HEK293 (cell line): ENCODE data around the gene PAQR7.

Experiments
- GFI1B ChIP-seq: fragments of 450-650 bp; formaldehyde crosslinking; IDR thresholded peaks from 2 replicates; pipeline ENCODE4 v1.5.1; 2016; ENCODE audit warnings: missing biosample characterization, missing genetic modification characterization
- GLIS2 ChIP-seq: fragments of 450-650 bp; formaldehyde crosslinking; IDR thresholded peaks from 2 replicates; pipeline ENCODE4 v1.5.1; 2016; ENCODE audit warnings: missing biosample characterization, missing genetic modification characterization
- KLF9 ChIP-seq: fragments of 450-650 bp; formaldehyde crosslinking; IDR thresholded peaks from 2 replicates; pipeline ENCODE4 v1.5.1; 2016; ENCODE audit warnings: missing biosample characterization, missing genetic modification characterization, low read depth
- OVOL3 ChIP-seq: fragments of 450-650 bp; formaldehyde crosslinking; IDR thresholded peaks from 2 replicates; pipeline ENCODE4 v1.5.1; 2016; ENCODE audit warnings: missing biosample characterization, missing genetic modification characterization
- SALL2 ChIP-seq: fragments of 450-650 bp; formaldehyde crosslinking; IDR thresholded peaks from 2 replicates; pipeline ENCODE4 v1.5.0; 2017; ENCODE audit warnings: missing biosample characterization, mild to moderate bottlenecking, missing genetic modification characterization, borderline replicate concordance
- SP7 ChIP-seq: fragments of 450-650 bp; formaldehyde crosslinking; IDR thresholded peaks from 2 replicates; pipeline ENCODE4 v1.5.1; 2016; ENCODE audit warnings: missing biosample characterization, missing genetic modification characterization
- YY1 ChIP-seq: fragments of 450-650 bp; formaldehyde crosslinking; IDR thresholded peaks from 2 replicates; pipeline ENCODE4 v1.5.1; 2018; ENCODE audit warnings: missing biosample characterization, missing genetic modification characterization
- ZFP41 ChIP-seq: fragments of 450-650 bp; formaldehyde crosslinking; IDR thresholded peaks from 2 replicates; pipeline ENCODE4 v1.5.1; 2016; ENCODE audit warnings: missing biosample characterization, missing genetic modification characterization, borderline replicate concordance
- ZIC2 ChIP-seq: fragments of 450-650 bp; formaldehyde crosslinking; IDR thresholded peaks from 2 replicates; pipeline ENCODE4 v1.5.1; 2016; ENCODE audit warnings: missing biosample characterization, missing genetic modification characterization
- ZNF133 ChIP-seq: fragments of 450-650 bp; formaldehyde crosslinking; IDR thresholded peaks from 2 replicates; pipeline ENCODE4 v1.5.1; 2016; ENCODE audit warnings: missing biosample characterization, missing genetic modification characterization
- ZNF138 ChIP-seq: fragments of 450-650 bp; formaldehyde crosslinking; IDR thresholded peaks from 2 replicates; pipeline ENCODE4 v1.5.1; 2016; ENCODE audit warnings: missing biosample characterization, missing genetic modification characterization, borderline replicate concordance
- ZNF140 ChIP-seq: fragments of 450-650 bp; formaldehyde crosslinking; IDR thresholded peaks from 2 replicates; pipeline ENCODE4 v1.5.1; 2016; ENCODE audit warnings: missing biosample characterization, missing genetic modification characterization
- ZNF214 ChIP-seq: fragments of 450-650 bp; formaldehyde crosslinking; IDR thresholded peaks from 2 replicates; pipeline ENCODE4 v1.5.1; 2017; ENCODE audit warnings: missing biosample characterization, mild to moderate bottlenecking, missing genetic modification characterization, borderline replicate concordance
- ZNF223 ChIP-seq: fragments of 450-650 bp; formaldehyde crosslinking; IDR thresholded peaks from 2 replicates; pipeline ENCODE4 v1.5.1; 2016; ENCODE audit warnings: missing biosample characterization, missing genetic modification characterization
- ZNF311 ChIP-seq: fragments of 450-650 bp; formaldehyde crosslinking; IDR thresholded peaks from 2 replicates; pipeline ENCODE4 v1.5.1; 2017; ENCODE audit warnings: missing biosample characterization, missing genetic modification characterization, borderline replicate concordance
- ZNF335 ChIP-seq: fragments of 450-650 bp; formaldehyde crosslinking; conservative IDR thresholded peaks from 2 replicates; pipeline ENCODE4 v1.5.1; 2016; ENCODE audit warnings: missing biosample characterization, missing genetic modification characterization
- ZNF354C ChIP-seq: fragments of 450-650 bp; formaldehyde crosslinking; IDR thresholded peaks from 2 replicates; pipeline ENCODE4 v1.5.1; 2016; ENCODE audit warnings: missing biosample characterization, missing genetic modification characterization, low read depth, borderline replicate concordance
- ZNF366 ChIP-seq: fragments of 450-650 bp; formaldehyde crosslinking; conservative IDR thresholded peaks from 2 replicates; pipeline ENCODE4 v1.5.1; 2016; ENCODE audit warnings: missing biosample characterization, missing genetic modification characterization
- ZNF391 ChIP-seq: fragments of 450-650 bp; formaldehyde crosslinking; IDR thresholded peaks from 2 replicates; pipeline ENCODE4 v1.5.1; 2016; ENCODE audit warnings: low read depth, missing biosample characterization, missing genetic modification characterization, borderline replicate concordance
- ZNF394 ChIP-seq: fragments of 450-650 bp; formaldehyde crosslinking; IDR thresholded peaks from 2 replicates; pipeline ENCODE4 v1.5.1; 2016; ENCODE audit warnings: missing biosample characterization, missing genetic modification characterization, mild to moderate bottlenecking, moderate library complexity, borderline replicate concordance
- ZNF501 ChIP-seq: fragments of 450-650 bp; formaldehyde crosslinking; IDR thresholded peaks from 2 replicates; pipeline ENCODE4 v1.5.1; 2016; ENCODE audit warnings: missing biosample characterization, missing genetic modification characterization
- ZNF521 ChIP-seq: fragments of 450-650 bp; formaldehyde crosslinking; IDR thresholded peaks from 2 replicates; pipeline ENCODE4 v1.5.1; 2017; ENCODE audit warnings: missing biosample characterization, mild to moderate bottlenecking, missing genetic modification characterization
- ZNF558 ChIP-seq: fragments of 450-650 bp; formaldehyde crosslinking; IDR thresholded peaks from 2 replicates; pipeline ENCODE4 v1.5.1; 2016; ENCODE audit warnings: missing biosample characterization, missing genetic modification characterization
- ZNF585B ChIP-seq: fragments of 450-650 bp; formaldehyde crosslinking; IDR thresholded peaks from 2 replicates; pipeline ENCODE4 v1.5.1; 2016; ENCODE audit warnings: missing biosample characterization, missing genetic modification characterization
- ZNF596 ChIP-seq: fragments of 450-650 bp; IDR thresholded peaks from 2 replicates; pipeline ENCODE4 v1.5.0; 2018; ENCODE audit warnings: missing biosample characterization, mild to moderate bottlenecking, missing genetic modification characterization, moderate library complexity
- ZNF654 ChIP-seq: fragments of 450-650 bp; formaldehyde crosslinking; IDR thresholded peaks from 2 replicates; pipeline ENCODE4 v1.5.1; 2016; ENCODE audit warnings: low read depth, missing biosample characterization, missing genetic modification characterization
- ZNF658 ChIP-seq: fragments of 450-650 bp; formaldehyde crosslinking; IDR thresholded peaks from 2 replicates; pipeline ENCODE4; 2016; ENCODE audit warnings: missing biosample characterization, missing genetic modification characterization
- ZNF701 ChIP-seq: fragments of 450-650 bp; formaldehyde crosslinking; IDR thresholded peaks from 2 replicates; pipeline ENCODE4 v1.5.1; 2016; ENCODE audit warnings: missing biosample characterization, missing genetic modification characterization
- ZNF747 ChIP-seq: fragments of 450-650 bp; formaldehyde crosslinking; IDR thresholded peaks from 2 replicates; pipeline ENCODE4 v1.5.1; 2016; ENCODE audit warnings: missing biosample characterization, missing genetic modification characterization
- ZNF768 ChIP-seq: fragments of 450-650 bp; formaldehyde crosslinking; IDR thresholded peaks from 2 replicates; pipeline ENCODE4 v1.5.1; 2018; ENCODE audit warnings: missing biosample characterization, mild to moderate bottlenecking, missing genetic modification characterization
- ZSCAN16 ChIP-seq: fragments of 450-650 bp; formaldehyde crosslinking; IDR thresholded peaks from 2 replicates; pipeline ENCODE4 v1.5.1; 2016; ENCODE audit warnings: missing biosample characterization, missing genetic modification characterization
- ZSCAN30 ChIP-seq: fragments of 450-650 bp; IDR thresholded peaks from 2 replicates; pipeline ENCODE4 v1.5.1; 2018; ENCODE audit warnings: missing biosample characterization, mild to moderate bottlenecking, missing genetic modification characterization, moderate library complexity
- ZXDB ChIP-seq: fragments of 450-650 bp; formaldehyde crosslinking; IDR thresholded peaks from 2 replicates; pipeline ENCODE4 v1.5.1; 2016; ENCODE audit warnings: missing biosample characterization, missing genetic modification characterization
- TF ChIP-seq, protein P1 (sequence below): fragments of 450-650 bp; formaldehyde crosslinking; IDR thresholded peaks from 2 replicates; pipeline ENCODE4 v1.5.1; 2016; ENCODE audit warnings: missing biosample characterization, missing genetic modification characterization
- TF ChIP-seq, protein P2 (sequence below): fragments of 450-650 bp; formaldehyde crosslinking; IDR thresholded peaks from 2 replicates; pipeline ENCODE4 v1.5.1; 2017; ENCODE audit warnings: missing biosample characterization, missing genetic modification characterization
- TF ChIP-seq, protein P3 (sequence below): fragments of 450-650 bp; formaldehyde crosslinking; IDR thresholded peaks from 2 replicates; pipeline ENCODE4 v1.5.1; 2017; ENCODE audit warnings: missing biosample characterization, missing genetic modification characterization

Gene PAQR7

DNA sequence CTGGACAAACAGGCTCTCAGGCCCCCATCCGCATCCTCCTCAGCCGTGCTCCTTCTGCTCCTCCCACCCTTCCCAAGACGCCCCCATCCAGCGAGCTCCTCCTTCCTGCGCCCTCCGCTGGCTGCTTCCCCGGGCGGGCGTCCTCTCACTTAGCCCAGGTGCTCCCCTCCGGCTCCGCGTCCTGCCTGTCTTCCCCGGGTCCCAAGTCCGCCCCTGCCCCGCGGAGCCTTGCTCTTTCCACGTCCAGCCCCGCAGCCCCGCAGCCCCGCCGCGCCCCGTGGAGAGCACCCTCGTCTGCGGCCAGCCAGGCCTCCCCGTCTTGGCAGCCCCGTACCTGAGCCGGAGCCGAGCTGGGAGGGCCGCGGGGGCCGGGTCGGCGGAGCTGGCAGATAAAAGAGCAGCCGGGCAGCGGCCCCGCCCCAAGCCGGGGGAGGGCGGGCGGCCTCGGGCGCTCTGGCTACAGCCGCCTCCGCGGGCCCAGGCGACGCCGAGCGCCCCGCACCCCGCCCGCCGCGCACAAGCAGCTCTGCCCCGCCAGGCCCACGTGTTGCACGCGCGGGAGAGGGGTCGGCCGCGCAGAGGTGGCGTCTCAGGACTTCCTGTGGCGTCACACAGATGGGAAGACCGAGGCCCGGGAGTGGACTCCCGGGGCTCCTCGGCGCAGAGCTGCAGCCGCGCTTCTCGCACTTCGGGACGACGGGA is at the start of gene PAQR7 (continued):
- TF ChIP-seq, protein P1, sequence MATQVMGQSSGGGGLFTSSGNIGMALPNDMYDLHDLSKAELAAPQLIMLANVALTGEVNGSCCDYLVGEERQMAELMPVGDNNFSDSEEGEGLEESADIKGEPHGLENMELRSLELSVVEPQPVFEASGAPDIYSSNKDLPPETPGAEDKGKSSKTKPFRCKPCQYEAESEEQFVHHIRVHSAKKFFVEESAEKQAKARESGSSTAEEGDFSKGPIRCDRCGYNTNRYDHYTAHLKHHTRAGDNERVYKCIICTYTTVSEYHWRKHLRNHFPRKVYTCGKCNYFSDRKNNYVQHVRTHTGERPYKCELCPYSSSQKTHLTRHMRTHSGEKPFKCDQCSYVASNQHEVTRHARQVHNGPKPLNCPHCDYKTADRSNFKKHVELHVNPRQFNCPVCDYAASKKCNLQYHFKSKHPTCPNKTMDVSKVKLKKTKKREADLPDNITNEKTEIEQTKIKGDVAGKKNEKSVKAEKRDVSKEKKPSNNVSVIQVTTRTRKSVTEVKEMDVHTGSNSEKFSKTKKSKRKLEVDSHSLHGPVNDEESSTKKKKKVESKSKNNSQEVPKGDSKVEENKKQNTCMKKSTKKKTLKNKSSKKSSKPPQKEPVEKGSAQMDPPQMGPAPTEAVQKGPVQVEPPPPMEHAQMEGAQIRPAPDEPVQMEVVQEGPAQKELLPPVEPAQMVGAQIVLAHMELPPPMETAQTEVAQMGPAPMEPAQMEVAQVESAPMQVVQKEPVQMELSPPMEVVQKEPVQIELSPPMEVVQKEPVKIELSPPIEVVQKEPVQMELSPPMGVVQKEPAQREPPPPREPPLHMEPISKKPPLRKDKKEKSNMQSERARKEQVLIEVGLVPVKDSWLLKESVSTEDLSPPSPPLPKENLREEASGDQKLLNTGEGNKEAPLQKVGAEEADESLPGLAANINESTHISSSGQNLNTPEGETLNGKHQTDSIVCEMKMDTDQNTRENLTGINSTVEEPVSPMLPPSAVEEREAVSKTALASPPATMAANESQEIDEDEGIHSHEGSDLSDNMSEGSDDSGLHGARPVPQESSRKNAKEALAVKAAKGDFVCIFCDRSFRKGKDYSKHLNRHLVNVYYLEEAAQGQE = no peak
- TF ChIP-seq ZNF214 (no peak), ZNF701 (tag by site-specific recombination) (no peak), KLF9 (tag by site-specific recombination) (peak; percentile 70), ZSCAN16 (no peak), ZNF391 (tag by site-specific recombination) (peak; percentile 59; the same call in 1 of the 2 replicates), ZNF501 (tag by site-specific recombination) (0 out of 2 replicates have a peak, but pooled peaks have one; percentile 72), ZNF394 (tag by site-specific recombination) (peak; percentile 95), ZSCAN30 (tag by site-specific recombination) (no peak), SP7 (tag by site-specific recombination) (peak; percentile 42), OVOL3 (tag by site-specific recombination) (no peak), ZNF521 (tag by site-specific recombination) (no peak), ZNF366 (tag by site-specific recombination) (0 out of 2 replicates have a peak, but pooled peaks have one; percentile 52), ZNF585B (tag by site-specific recombination) (no peak), ZNF747 (tag by site-specific recombination) (no peak), ZNF223 (tag by site-specific recombination) (no peak), ZNF354C (no peak), GFI1B (tag by site-specific recombination) (no peak), GLIS2 (tag by site-specific recombination) (no peak), ZIC2 (tag by site-specific recombination) (peak; percentile 26), YY1 (no peak; the same call in 1 of the 2 replicates), ZXDB (tag by site-specific recombination) (peak; percentile 83), ZNF335 (tag by site-specific recombination) (peak; percentile 73), ZFP41 (no peak), SALL2 (tag by site-specific recombination) (no peak), ZNF654 (tag by site-specific recombination) (no peak), ZNF138 (no peak), ZNF658 (tag by site-specific recombination) (no peak), ZNF311 (tag by site-specific recombination) (no peak), ZNF140 (tag by site-specific recombination) (no peak), ZNF558 (tag by site-specific recombination) (no peak), ZNF596 (tag by site-specific recombination) (no peak), ZNF133 (tag by site-specific recombination) (no peak), ZNF768 (tag by site-specific recombination) (no peak)
- TF ChIP-seq, protein P2, sequence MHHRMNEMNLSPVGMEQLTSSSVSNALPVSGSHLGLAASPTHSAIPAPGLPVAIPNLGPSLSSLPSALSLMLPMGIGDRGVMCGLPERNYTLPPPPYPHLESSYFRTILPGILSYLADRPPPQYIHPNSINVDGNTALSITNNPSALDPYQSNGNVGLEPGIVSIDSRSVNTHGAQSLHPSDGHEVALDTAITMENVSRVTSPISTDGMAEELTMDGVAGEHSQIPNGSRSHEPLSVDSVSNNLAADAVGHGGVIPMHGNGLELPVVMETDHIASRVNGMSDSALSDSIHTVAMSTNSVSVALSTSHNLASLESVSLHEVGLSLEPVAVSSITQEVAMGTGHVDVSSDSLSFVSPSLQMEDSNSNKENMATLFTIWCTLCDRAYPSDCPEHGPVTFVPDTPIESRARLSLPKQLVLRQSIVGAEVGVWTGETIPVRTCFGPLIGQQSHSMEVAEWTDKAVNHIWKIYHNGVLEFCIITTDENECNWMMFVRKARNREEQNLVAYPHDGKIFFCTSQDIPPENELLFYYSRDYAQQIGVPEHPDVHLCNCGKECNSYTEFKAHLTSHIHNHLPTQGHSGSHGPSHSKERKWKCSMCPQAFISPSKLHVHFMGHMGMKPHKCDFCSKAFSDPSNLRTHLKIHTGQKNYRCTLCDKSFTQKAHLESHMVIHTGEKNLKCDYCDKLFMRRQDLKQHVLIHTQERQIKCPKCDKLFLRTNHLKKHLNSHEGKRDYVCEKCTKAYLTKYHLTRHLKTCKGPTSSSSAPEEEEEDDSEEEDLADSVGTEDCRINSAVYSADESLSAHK = no peak
- TF ChIP-seq, protein P3, sequence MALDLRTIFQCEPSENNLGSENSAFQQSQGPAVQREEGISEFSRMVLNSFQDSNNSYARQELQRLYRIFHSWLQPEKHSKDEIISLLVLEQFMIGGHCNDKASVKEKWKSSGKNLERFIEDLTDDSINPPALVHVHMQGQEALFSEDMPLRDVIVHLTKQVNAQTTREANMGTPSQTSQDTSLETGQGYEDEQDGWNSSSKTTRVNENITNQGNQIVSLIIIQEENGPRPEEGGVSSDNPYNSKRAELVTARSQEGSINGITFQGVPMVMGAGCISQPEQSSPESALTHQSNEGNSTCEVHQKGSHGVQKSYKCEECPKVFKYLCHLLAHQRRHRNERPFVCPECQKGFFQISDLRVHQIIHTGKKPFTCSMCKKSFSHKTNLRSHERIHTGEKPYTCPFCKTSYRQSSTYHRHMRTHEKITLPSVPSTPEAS = no peak
